Femur (tissue), 1 donor: ENCODE data around the gene NARF.
"Not testable (repeated sequence)": the region's sequence is repeated elsewhere in the genome, so short reads cannot be mapped to it uniquely, and the experiment has no call there.

Experiments used
- DNase-seq: peaks from one replicate; pipeline ENCODE4 v3.0.0-alpha.2; 2017

NARF gene

DNA sequence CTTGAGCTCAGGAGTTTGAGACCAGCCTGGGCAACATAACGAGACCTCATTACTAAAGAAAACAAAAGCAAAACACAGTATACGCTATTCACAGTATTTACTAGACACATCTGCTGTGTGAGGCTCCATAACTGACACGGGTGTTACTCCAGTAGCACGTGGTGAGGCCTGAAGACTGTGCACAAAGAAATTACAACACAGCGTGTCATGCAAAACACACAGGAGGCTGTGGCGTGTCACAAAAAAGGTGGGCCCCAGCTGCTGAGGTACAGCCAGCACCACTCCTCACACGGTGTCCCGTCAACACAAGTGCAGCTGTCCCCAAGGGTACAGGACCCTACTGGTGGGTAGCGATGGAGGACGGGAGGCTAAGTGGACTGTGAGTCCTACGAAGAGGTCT is 10.7 kb upstream of the NARF start:
- DNase-seq: no peak

DNA sequence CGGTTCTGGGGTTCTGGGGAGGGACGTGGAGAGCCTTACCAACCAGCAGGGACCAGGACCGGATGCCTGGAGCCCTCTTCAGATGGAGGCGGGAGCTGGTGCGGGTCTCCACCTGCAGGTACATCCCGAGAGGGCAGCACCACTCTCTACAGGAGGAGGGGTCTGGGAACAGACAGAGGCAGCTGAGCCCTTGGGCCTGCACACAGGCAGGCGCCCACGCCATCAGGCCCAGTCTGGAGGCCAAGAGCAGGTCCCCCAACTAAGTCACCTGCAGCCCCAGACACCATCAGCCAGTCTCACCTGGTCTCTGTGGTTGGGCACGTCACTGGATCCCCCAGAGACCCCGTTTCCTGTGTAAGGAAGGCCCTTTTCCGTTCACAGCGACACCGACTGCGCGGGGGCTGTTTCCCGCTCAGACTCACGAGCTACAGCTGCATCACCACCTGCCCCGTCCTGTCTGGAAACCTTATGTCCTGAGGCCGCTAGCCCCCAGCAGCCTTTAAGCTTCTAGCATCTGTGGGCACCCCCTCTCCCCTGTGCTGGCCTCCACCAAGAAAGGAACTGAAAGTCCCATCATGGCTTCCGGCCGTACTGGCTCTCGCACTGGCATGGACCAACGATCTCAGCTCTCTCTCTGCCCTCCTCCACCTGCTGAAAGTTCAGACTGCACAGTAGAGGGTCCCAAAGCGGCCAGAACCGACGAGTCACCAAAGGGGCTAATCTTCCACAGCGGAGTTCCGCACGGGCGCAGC is 9.2 kb upstream of the NARF start:
- peak; percentile 76 for DNase-seq

DNA sequence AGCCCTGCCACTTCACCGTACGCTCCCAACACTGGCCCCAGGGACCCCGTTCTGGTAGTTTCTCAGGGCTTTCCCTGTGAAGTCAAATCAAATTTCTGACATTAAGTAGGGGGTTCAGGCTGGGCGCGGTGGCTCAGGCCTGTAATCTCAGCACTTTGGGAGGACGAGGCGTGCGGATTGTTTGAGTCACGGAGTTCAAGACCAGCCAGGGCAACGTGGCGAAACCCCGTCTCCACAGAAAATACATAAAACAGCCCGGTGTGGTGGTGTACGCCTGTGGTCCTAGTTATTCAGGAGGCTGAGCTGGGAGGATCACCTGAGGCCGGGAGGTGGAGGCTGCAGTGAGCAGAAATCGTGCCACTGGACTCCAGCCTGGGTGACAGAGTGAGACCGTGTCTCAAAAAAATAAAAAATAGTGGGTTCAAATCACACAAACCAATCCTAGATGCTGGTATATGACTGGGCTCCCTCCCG is 8.6 kb upstream of the NARF start:
- no peak for DNase-seq

DNA sequence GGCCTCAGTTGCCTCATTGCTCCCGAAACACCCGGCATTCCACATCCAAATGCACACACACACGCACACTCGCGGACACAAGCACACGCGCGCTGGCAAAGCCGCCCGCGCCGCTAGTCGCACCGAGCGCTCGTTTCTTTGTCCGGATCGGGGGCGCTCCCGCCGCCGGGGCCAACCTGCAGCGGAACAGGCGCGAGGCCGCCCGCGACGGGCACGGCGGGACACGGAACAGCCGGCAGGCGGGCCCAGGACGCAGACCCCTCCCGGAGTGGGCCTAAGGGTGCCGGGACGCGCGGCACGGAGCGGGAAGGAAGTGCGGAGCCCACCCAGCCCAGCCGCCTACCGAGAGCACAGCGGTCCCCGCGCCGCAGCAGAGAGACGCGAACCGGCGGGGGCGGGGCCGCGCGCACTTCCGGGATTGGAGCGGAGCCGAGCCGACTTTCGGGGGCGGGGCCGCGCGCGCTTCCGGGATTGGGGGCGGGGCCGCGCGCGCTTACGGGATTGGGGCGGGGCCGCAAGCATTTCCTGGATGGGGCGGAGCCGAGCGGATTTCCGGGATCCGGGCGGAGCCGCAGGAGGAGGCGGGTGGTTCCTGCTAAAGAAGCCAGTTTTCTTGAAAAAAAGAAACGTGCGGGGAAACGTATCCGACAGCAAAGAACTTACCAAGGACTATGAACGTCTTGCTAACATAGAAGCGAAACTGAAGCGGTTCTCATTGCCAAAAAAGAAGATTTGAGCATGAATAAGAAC is 8.0 kb upstream of the NARF start, which contains the start of gene CYBC1:
Gene CYBC1, minus strand, starts transcription at position 396 of the 750 bp plus-strand sequence. CDS start 1,498 bp downstream, outside the sequence.
- peak; percentile 96 for DNase-seq

DNA sequence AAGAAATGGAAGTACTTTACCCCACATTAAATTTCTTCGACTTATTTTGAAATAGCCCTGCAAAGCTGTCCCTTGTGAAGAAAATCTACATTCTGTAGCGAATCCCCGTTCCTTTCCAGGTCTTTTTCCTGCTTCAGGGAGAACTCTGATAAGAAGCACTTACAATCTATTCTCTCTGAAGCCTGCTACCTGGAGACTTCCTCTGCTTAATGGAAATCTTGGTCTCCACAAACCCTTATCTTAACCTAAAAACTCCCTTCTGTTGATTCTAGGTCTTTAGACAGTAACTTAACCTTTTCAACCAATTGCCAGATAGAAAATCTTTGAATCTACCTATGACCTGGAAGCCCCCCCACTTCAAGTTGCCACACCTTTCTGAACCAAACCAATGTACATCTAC is 6.4 kb upstream of the NARF start:
- DNase-seq: no peak

DNA sequence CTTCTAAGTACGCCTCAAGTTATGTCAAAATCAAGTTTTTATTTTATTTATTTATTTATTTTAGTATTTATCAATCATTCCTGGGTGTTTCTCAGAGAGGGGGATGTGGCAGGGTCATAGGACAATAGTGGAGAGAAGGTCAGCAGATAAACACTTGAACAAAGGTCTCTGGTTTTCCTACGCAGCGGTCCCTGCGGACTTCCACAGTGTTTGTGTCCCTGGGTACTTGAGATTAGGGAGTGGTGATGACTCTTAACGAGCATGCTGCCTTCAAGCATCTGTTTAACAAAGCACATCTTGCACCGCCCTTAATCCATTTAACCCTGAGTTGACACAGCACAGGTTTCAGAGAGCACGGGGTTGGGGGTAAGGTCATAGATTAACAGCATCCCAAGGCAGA is 5.4 kb upstream of the NARF start:
- DNase-seq: not testable (repeated sequence)

DNA sequence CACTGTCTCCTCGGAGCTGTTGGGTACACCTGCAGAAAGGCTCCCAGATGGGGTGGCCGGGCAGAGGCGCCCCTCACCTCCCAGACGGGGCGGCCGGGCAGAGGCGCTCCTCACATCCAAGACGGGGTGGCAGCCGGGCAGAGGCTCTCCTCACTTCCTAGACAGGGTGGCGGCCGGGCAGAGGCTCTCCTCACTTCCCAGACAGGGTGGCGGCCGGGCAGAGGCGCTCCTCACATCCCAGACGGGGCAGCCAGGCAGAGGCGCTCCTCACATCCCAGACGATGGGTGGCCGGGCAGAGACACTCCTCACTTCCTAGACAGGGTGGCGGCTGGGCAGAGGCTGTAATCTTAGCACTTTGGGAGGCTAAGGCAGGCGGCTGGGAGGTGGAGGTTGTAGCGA is 4.8 kb upstream of the NARF start:
- DNase-seq: not testable (repeated sequence)

DNA sequence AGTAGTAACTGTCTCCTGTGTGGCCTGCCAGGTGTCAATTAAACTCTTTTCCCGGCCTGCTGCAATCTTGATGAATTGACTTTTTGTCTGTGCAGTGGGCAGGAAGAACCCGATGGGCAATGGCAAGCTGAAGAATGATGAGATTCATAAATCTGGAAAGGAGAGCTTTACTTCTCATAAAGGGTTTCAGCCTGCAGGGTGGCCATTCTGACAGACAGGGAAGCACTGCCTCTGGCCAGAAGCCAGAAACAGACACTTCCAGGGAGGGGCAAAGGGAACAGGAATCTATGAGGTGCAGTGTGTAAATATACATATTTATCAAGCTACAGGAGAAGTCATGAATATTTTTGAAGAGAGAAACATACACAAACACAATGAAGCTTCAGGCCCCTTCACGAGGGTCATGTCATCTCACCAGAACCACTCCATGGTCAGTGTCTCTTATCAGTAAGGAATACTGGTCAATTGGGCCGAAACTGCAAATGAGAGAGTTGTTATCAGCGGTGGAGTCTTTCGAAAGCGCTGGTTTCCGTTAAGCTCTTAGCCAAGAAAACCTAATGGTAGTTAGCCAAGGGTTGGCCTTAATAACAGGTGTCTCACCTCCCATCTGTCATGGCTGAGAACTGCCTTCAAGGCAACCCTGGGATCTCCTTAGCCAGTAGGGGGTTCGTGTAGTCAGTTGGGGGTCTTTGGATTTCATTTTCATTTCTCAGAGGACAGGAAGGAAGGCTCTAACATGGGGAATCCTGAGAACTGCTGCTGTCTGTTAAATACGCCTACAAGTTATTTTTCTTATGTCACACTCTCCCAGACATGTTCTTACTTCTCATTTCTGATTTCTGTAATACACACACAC is 1.2 kb upstream of the NARF start:
- no peak for DNase-seq

DNA sequence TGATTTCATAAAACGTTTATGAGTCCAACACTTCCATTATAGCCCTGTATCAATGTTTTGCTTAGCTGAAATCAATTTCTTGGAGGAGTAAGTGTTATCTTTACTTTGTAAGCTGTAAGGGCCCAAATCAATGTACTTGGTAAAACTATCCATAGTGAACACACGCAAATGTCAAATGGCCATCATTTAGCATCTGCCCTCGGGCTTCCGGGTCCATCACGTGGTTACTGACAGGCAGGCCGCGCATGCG is 687 bp upstream of the NARF start:
- DNase-seq: no peak

DNA sequence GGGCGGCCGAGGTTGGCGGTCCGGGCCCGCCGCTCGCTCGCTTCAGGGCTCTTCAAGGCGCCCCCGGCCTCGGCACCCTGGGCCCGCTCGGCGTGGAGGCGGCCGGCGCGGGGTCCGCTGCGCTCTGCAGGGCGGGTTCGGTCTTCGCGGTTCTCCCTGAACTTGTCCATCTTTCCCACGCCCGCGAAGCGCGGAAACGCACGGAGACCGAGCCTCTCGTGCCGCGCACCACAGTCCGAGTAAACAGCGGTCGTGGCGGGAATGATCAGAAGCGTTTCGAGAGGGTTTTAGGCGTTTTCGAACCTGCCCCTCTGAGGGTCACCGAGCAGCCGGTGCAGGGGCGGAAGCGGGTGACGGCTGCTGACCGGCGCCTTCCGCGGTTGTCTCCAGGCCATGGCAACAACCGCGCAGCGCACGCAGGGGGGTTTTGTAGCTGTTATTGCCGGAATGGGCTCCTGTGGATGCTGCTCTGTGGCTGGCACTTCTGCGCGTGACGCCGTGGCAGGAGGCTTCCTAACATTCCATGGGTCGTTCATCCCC is 414 bp downstream of the NARF start:
- peak; percentile 72 for DNase-seq

DNA sequence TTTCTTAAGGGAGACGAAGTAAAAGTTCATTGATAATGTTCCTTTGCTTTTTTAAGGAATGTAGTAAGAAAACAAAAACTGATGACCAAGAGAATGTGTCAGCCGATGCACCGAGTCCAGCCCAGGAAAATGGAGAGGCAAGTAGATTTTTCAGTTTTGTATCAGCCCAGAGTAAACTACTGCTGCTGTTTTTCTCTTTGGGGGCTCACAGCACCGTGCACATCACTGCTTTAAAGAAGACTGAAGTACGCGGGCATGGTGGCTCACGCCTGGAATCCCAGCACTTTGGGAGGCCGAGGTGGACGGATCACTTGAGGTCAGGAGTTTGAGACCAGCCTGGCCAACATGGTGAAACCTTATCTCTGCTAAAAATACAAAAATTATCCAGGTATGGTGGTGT is 1.4 kb downstream of the NARF start:
- DNase-seq: not testable (repeated sequence)

DNA sequence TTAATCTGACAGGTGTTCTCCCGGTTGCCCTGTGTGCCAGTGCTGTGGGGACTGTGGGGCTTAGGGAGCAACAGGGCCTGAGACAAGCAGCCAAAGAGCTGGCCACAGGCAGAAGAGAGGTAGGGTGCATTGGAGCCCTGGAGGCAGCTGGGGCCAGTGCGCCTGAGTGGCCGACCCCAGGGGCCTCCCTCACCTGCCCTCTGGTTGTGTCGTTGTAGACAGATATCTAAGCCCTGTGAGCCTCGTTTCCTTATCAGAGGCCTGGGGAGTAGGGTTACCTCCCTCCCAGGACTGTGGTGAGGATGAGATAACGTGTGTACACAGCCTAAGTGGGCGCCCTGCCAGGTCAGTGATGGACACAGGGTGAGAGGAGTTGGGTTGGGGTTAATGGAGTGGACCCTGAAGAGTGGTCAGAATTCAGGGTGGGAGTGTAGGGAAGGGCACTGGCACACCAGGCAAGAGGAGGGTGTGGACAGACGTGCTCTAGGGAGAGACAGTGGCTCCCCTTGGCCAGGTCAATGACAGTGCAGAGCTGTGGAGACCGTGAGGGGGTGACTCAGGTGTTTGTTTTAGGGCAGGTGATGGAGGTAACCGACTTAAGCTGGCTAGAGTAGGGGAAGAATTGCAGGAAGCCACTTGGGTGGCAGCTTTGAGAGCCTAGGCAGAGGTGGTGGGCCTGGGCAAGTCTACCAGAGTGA is 3.4 kb downstream of the NARF start:
- DNase-seq: no peak

DNA sequence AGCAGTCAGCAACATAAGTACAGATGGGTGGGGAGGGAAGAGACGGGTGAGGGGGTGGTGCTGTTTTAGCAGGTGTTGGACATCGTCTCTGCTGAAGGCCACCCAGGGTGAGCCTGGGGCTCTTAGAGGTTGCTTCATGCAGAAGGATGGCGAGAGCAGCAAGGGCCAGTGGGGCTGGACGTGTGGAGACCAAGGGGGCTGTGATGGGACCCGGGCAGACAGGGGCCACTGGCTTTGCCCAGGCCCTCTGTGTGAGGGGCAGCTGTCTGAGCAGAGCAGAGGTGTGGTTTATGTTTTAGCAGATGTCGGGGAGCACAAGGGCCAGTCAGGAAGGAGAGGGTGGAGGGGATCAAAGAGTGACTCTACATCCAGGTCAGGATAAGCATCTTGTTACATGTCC is 4.8 kb downstream of the NARF start:
- DNase-seq: no peak

DNA sequence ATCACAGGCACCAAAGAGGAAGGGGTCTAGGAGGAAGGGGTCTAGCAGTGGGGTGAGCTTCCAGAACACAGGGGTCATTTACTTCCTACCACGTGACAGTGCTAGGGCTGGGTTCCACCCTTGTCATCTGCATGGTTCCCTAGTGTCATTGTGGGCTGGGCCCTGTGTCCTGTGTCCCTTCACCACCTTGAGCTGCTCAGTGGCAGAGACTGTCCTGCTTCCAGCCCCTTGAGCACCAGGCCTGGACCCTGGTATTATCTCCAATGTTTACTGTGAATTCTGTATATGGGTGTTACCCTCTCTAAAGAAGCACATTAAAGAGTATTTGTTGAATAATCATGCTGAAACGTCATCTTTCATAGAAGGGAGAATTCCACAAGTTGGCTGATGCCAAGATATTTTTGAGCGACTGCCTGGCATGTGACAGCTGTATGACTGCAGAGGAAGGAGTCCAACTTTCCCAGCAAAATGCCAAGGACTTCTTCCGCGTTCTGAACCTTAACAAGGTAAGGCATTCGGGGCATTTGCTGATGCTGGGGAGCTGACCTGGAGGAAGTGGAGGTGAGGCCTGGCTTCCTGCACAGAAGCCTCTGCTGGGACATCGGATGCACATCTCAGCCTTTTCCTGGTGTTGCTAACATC is 5.5 kb downstream of the NARF start:
- DNase-seq: no peak

DNA sequence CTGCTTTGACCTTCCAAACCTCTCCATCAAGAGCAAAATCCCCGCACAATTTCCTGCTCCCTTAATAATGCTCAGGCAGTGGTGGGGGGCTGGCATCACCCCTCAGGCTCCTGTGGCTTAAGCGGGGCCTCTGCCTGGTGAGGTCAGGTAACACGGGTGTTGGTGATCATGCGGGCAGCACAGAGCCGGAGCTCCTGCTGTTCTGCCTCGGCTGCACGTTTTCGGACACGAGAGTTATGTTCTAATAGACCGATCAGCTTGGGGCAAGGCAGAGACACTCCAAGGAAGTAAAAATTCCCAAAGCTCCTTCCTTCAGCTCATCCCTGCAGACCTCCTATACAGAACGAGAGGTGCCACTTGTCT is 6.0 kb downstream of the NARF start:
- DNase-seq: no peak

DNA sequence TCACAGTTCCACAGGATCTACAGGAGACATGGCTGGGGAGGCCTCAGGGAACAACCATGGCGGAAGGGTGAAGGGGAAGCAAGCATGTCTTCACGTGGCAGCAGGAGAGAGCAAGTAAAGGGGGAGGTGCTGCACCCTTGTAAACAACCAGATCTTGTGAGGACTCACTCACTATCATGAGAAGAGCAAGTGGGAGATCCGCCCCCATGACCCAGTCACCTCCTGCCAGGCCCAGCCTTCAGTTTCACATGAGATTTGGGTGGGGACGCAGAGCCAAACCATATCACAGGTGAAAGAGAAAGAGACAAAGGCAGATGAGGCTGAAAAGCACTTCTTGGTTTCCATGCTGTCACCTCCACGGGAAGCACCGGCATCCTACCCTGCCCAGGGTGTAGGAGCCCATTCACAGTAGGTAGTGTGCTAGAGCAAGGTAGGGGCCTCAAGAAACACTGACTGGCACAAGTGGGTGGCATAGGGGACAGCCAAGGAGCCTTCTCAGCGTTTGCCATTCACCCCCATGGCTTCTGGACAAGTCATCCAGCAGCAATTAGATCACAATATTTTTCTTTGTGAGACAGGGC is 6.6 kb downstream of the NARF start:
- DNase-seq: no peak

DNA sequence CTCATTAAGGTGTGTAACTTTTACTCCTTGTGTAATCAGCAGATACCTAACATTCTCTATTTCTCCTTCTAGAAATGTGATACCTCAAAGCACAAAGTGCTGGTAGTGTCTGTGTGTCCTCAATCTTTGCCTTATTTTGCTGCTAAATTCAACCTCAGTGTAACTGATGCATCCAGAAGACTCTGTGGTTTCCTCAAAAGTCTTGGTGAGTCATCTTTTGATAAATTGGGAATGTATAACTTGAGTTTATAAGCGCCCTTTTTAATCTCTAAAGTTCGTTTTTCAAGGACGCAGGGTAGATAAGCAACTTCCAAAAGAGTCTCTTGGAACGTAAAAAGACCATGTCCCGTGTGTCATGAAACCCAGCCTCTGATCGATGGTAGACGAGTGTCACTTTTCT is 10.2 kb downstream of the NARF start:
- DNase-seq: no peak

DNA sequence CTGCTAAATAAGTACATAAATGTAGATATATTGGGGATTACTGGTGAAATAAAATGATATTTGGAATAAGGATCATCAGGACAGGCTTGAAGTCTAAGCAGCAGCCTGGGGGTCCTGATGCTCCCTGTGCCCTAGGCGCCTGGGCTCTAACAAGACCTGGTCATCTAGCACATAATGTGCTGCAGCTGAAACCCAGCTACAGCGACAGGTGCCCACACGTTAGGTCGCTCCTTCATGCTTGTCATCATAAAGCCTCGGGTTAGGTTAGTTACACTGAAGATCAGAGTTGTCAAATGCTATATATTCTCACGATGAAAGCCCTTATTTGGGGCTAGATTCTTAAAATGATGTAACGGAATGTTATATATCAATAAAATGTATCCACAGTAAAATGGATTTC is 11.5 kb downstream of the NARF start:
- no peak for DNase-seq

DNA sequence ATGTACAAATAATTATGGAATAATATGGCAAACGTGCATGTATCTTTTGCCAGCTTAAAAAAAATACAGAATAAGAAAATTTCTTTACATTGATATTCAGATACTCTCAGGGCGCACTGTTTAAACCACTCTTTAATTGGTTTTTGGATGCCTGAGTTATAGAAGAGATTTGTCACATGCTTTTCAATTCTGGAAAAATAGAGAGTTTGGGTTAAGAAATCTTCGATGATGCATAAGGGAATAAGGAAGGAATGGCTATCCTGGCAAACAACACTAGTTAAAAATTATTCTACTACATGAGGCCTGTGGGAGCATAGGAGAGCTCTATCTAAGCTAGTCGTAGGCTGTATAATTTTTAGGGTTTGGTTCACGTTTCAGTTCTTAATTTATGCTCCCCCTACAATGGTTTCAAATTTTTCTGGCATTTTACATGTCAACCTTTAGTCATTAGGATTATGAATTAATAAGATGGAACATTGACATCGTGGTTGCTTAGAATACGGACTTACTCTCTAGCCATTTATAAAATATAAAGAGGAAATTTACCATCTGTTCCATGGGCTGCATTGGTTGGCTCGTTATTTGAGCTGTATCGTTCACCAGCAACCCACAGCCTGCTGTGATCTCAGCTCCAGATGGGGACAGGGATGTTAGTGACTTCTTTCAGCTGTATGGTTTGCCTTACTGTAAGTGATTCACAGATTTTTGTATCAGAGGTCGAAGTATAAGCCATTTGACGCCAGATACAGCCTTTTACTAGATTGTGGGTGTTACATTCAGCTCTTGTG is 15.9 kb downstream of the NARF start:
- DNase-seq: no peak

DNA sequence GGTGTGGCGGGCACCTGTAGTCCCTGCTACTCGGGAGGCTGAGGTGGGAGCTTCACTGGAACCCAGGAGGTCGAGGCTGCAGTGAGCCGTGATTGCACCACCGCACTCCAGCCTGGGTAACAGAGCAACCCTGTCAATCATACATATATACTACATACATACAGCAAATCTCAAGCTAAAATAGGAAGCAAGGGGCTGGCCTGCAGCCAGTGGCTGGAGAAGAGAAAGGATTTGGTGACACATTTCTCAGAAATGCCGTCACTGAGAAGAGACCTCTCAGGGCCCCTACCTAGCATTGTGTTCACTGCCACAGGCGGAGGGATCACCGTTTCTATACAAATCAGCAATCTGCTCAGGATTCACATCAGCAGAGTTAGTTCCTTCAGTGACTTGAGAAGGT is 16.9 kb downstream of the NARF start:
- no peak for DNase-seq

DNA sequence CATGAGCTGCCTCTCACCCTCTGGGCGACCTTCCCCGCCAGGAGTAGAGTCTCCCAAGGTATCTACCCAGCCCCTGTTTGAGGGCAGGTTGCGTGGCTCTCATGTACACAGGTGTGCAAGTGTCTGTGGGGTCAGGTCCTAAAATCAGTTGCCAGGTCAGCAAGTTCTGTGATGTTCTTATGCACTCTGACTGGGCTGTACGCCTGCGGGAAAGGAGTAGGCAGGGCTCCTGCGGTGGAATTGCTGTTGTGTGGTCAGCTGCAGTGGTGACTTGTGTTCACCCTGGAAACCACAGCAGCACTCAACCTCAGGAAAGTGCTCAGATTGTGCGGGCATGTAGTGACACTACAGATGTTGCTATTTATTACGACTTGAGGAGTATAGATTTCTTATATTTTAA is 19.4 kb downstream of the NARF start:
- DNase-seq: no peak
